NT2/D1 (cell line): ENCODE results near the gene NCF2.

ENCODE experiments used
- DNase-seq: peaks from one replicate; pipeline ENCODE4 v3.0.0-alpha.2; 2011; ENCODE audit warnings: low read depth, low spot score
- H3K27me3 ChIP-seq: 2 replicates; pipeline ENCODE4 v1.6.0; 2011; ENCODE audit warnings: mild to moderate bottlenecking; ENCODE audit not compliant: insufficient read length, insufficient read depth
- H3K36me3 ChIP-seq: 2 replicates; pipeline ENCODE4 v1.6.1; 2011; ENCODE audit warnings: mild to moderate bottlenecking, low read length, mixed read lengths; ENCODE audit not compliant: insufficient read depth, insufficient read length
- H3K4me1 ChIP-seq: 2 replicates; pipeline ENCODE4 v1.5.1; 2011; ENCODE audit not compliant: insufficient read depth, insufficient read length
- H3K4me3 ChIP-seq: 2 replicates; pipeline ENCODE4 v1.5.1; 2011; ENCODE audit warnings: low read depth; ENCODE audit not compliant: insufficient read length
- H3K9ac ChIP-seq: 2 replicates; pipeline ENCODE4 v1.6.0; 2011; ENCODE audit warnings: low read depth; ENCODE audit not compliant: insufficient read length
- H3K9me3 ChIP-seq: 2 replicates; pipeline ENCODE4 v1.5.1; 2011; ENCODE audit warnings: mild to moderate bottlenecking, low read length; ENCODE audit not compliant: insufficient read depth
- SUZ12 ChIP-seq: IDR thresholded peaks from 2 replicates; pipeline ENCODE4 v1.6.1; 2011; ENCODE audit not compliant: insufficient read length, insufficient read depth; ENCODE audit errors: extremely low read depth
- YY1 ChIP-seq: IDR thresholded peaks from 2 replicates; pipeline ENCODE4 v1.6.1; 2011; ENCODE audit not compliant: insufficient read length, insufficient read depth
- ZNF274 ChIP-seq: IDR thresholded peaks from 2 replicates; pipeline ENCODE4 v1.6.1; 2011; ENCODE audit warnings: mild to moderate bottlenecking, low read depth, low read length

NCF2 gene

GRCh38 chr1:183592733-183593132 is 2.5 kb upstream of the NCF2 start:
- no peak overlapping the region for H3K4me3 ChIP-seq
- no peaks in the 10 kb centered on the region for H3K9me3 ChIP-seq
- H3K27me3 ChIP-seq, result no peaks in the 10 kb centered on the region
- H3K9ac ChIP-seq, result no peak overlapping the region
- DNase-seq, result no peak
- no peak for TF ChIP-seq ZNF274
- TF ChIP-seq SUZ12, result no peak
- TF ChIP-seq YY1, result no peak
- H3K4me1 ChIP-seq, result peaks cover 12% of the 10 kb centered on the region
- no peaks in the 10 kb centered on the region for H3K36me3 ChIP-seq

DNA sequence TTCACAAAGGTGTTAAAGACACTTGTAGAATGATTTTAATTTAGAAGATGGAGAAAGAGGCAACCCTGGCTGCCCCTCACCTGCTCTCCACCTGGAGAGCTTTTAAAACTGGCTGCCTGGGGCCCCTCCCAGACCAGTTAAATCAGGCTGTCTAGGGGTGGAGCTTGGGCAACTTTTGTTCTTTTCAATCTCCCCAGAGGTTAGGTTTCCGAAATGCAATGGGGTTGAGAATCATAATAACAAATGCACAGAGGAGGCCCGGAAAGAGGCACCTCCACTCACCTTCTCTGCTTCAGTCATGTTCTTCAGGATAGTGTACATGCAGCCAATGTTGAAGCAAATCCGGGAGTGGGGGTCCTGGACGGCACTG is 400 bp downstream of the NCF2 start:
- no peak overlapping the region for H3K4me3 ChIP-seq
- no peaks in the 10 kb centered on the region for H3K27me3 ChIP-seq
- TF ChIP-seq YY1 (no peak), ZNF274 (no peak), SUZ12 (no peak)
- H3K4me1 ChIP-seq, result peaks cover 12% of the 10 kb centered on the region
- H3K9ac ChIP-seq, result no peak overlapping the region
- DNase-seq, result no peak
- H3K36me3 ChIP-seq, result no peaks in the 10 kb centered on the region
- H3K9me3 ChIP-seq, result no peaks in the 10 kb centered on the region

DNA sequence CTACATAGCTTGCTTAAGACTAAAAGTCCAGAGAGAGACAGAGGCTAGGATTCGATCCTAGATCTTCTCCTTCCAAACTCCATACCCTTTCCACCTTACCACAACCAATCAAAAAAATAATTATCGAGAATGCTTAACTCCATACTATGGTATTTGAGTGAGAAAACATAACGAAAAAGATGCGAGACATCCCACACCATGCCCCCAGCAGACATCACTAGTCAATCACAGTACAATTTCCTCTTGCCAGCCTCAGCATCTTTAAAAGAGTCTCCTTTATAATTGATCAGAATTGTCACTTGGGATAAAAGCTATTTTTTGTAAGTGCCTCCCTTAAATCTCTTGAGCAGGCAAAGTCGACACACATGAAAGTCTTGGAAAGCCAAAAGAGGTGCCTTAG is 875 bp downstream of the NCF2 start:
- Histone ChIP-seq H3K27me3 (no peaks in the 10 kb centered on the region), H3K4me1 (peaks cover 12% of the 10 kb centered on the region), H3K4me3 (no peak overlapping the region), H3K9me3 (no peaks in the 10 kb centered on the region), H3K9ac (no peak overlapping the region), H3K36me3 (no peaks in the 10 kb centered on the region)
- no peak for DNase-seq
- no peak for TF ChIP-seq SUZ12
- TF ChIP-seq ZNF274, result no peak
- TF ChIP-seq YY1, result no peak

DNA sequence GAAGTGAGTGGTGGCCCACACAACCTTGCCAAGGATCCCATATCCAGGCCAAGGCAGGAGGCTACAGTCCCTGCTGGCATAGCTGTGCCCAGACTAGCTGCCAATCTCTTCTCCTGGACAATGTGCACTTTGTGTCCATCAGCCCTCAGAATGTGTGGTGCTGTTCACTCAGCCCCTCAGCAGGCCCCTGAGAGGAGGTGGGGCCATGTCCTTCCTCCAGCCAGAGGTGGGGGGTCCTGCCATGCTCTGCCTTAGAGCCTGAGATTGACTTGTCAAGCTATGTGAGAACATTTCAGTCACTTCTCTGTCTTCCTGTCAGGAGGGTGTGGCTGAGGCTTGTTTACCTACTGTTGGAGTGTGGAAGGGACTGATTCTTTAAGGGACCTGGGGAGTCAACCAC is 1.4 kb downstream of the NCF2 start:
- Histone ChIP-seq H3K4me3 (no peak overlapping the region), H3K9ac (no peak overlapping the region)
- DNase-seq, result no peak

GRCh38 chr1:183586926-183587325 is 3.3 kb downstream of the NCF2 start:
- Histone ChIP-seq H3K9me3 (no peaks in the 10 kb centered on the region), H3K36me3 (no peaks in the 10 kb centered on the region), H3K9ac (no peak overlapping the region), H3K27me3 (no peaks in the 10 kb centered on the region), H3K4me1 (peaks cover 12% of the 10 kb centered on the region), H3K4me3 (no peak overlapping the region)
- DNase-seq, result peak; percentile 25
- TF ChIP-seq SUZ12, result no peak
- no peak for TF ChIP-seq YY1
- no peak for TF ChIP-seq ZNF274

More for the DNA sequence above, 1.4 kb downstream of the NCF2 start:
- Histone ChIP-seq H3K27me3 (no peaks in the 10 kb centered on the region), H3K4me1 (peaks cover 12% of the 10 kb centered on the region), H3K9me3 (no peaks in the 10 kb centered on the region), H3K36me3 (no peaks in the 10 kb centered on the region)
- TF ChIP-seq YY1 (no peak), ZNF274 (no peak), SUZ12 (no peak)

DNA sequence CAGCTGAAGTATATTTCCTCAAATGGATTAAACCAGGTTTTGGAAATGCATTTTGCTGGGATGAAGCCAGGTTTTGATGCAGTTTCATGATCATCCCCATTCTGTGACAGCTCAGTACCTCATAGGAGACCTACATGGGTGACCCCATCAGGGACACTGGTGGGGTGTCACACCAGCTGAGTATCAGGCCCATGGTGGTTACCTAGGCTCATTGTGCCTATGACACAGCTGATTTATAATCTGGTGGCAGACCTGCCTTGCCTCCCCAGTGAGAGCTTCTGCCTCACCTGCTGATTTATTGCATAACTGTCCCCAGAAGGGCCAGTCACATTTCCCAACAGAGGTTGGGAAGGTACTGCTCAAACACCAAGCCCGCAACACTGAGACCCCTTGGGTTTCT is 3.8 kb downstream of the NCF2 start:
- Histone ChIP-seq H3K4me1 (peaks cover 14% of the 10 kb centered on the region), H3K9ac (no peak overlapping the region), H3K36me3 (no peaks in the 10 kb centered on the region), H3K9me3 (no peaks in the 10 kb centered on the region), H3K27me3 (no peaks in the 10 kb centered on the region), H3K4me3 (no peak overlapping the region)
- no peak for DNase-seq
- TF ChIP-seq SUZ12 (no peak), YY1 (no peak), ZNF274 (no peak)

DNA sequence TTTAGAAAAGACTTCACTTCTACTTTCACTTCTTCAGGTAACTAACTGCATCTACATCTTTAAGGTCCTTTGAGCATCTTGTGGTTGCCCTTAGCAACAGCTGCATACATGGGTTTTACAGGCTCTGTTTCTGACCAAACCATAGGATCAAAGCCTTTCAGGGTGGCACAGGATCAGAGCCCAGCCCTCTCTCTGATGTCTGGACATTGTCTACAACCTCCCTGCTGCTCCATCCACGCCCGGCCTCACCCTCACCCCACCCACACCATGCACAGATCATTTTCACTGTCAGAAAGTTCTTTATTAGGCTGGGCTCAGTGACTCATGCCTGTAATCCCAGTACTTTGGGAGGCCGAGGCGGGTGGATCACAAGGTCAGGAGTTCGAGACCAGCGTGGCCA is 5.2 kb downstream of the NCF2 start:
- TF ChIP-seq YY1 (no peak), ZNF274 (no peak), SUZ12 (no peak)
- no peak for DNase-seq

DNA sequence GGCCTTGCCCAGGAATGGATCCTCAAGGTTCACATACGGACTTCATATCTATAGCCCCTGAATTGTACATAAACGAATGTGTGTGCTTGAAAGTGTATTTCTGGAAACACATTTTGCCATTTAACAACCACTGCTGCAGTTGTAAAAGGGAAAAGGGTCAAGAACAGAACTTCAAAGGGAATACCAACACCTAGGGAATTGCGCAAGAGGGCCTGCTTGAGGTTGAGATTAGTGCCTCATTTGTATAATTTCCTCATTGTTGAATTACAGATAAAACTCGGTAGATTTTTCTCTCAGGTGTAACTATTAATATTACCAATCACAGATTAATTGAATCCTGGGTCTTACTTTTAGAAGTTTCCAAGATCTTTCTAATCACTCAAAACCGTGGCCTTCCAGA is 6.1 kb downstream of the NCF2 start:
- DNase-seq, result no peak
- H3K36me3 ChIP-seq, result no peaks in the 10 kb centered on the region
- H3K9ac ChIP-seq, result no peak overlapping the region
- H3K4me1 ChIP-seq, result peaks cover 11% of the 10 kb centered on the region
- H3K9me3 ChIP-seq, result no peaks in the 10 kb centered on the region
- no peaks in the 10 kb centered on the region for H3K27me3 ChIP-seq
- no peak overlapping the region for H3K4me3 ChIP-seq
- TF ChIP-seq ZNF274, result no peak
- TF ChIP-seq SUZ12, result no peak
- TF ChIP-seq YY1, result no peak

More for the DNA sequence above, 5.2 kb downstream of the NCF2 start:
- Histone ChIP-seq H3K9ac (no peak overlapping the region), H3K27me3 (no peaks in the 10 kb centered on the region), H3K36me3 (no peaks in the 10 kb centered on the region), H3K9me3 (no peaks in the 10 kb centered on the region), H3K4me1 (peaks cover 11% of the 10 kb centered on the region), H3K4me3 (no peak overlapping the region)
